ENCODE results near the gene NRM. TPM values are rescaled to one million over a fixed set of nuclear protein-coding genes. Genes with fewer than 3 reads are reported as not detected.

The NRM gene
- total RNA-seq, 1 experiment from 2014 or later, result 31.2 TPM

- no peak for TF ChIP-seq ZNF425 (CRISPR knock-in tag; conservative IDR thresholded peaks at IDR 0.05)
- no peak for TF ChIP-seq ZBTB21 (CRISPR knock-in tag; IDR thresholded peaks at IDR 0.05; ENCODE audit: borderline replicate concordance)
- TF ChIP-seq SMAD4 (CRISPR knock-in tag; IDR thresholded peaks at IDR 0.05), result 0 out of 2 replicates have a peak, but pooled peaks have one; percentile 25
- TF ChIP-seq ELF4 (CRISPR knock-in tag; IDR thresholded peaks at IDR 0.05; ENCODE audit: low read depth), result no peak
- peak; percentile 82 for TF ChIP-seq NFYB (CRISPR knock-in tag; conservative IDR thresholded peaks at IDR 0.05; ENCODE audit: low read depth)
- no peak for TF ChIP-seq SMAD3 (CRISPR knock-in tag; IDR thresholded peaks at IDR 0.05; ENCODE audit: borderline replicate concordance)
- peak; percentile 36; the same call in 1 of the 2 replicates for TF ChIP-seq EMX1 (CRISPR knock-in tag; IDR thresholded peaks at IDR 0.05)
- TF ChIP-seq FOXP1 (CRISPR knock-in tag; IDR thresholded peaks at IDR 0.05; ENCODE audit: borderline replicate concordance), result peak; percentile 87
- no peak for TF ChIP-seq ZNF121 (CRISPR knock-in tag; IDR thresholded peaks at IDR 0.05)
- TF ChIP-seq ZBTB43 (CRISPR knock-in tag; IDR thresholded peaks at IDR 0.05), result peak; percentile 70; the same call in 1 of the 2 replicates
- TF ChIP-seq OVOL2 (CRISPR knock-in tag; IDR thresholded peaks at IDR 0.05; ENCODE audit: borderline replicate concordance), result no peak
- no peak for TF ChIP-seq TEAD4 (CRISPR knock-in tag; IDR thresholded peaks at IDR 0.05)
- peak; percentile 91 for TF ChIP-seq FOXK1 (CRISPR knock-in tag; IDR thresholded peaks at IDR 0.05)
- TF ChIP-seq MAX (CRISPR knock-in tag; IDR thresholded peaks at IDR 0.05), result peak; percentile 81
- no peak for TF ChIP-seq RORB (CRISPR knock-in tag; IDR thresholded peaks at IDR 0.05)
- no peak for TF ChIP-seq GRHL2 (CRISPR knock-in tag; IDR thresholded peaks at IDR 0.05; ENCODE audit: insufficient replicate concordance, severe bottlenecking)
- no peak; the same call in 1 of the 2 replicates for TF ChIP-seq JUN (CRISPR knock-in tag; IDR thresholded peaks at IDR 0.05)
- peak; percentile 81 for TF ChIP-seq ZNF281 (CRISPR knock-in tag; IDR thresholded peaks at IDR 0.05)
- no peak for TF ChIP-seq TCF7 (CRISPR knock-in tag; IDR thresholded peaks at IDR 0.05; ENCODE audit: low read depth)
- no peak for TF ChIP-seq FOXJ3 (CRISPR knock-in tag; IDR thresholded peaks at IDR 0.05; ENCODE audit: borderline replicate concordance)
- TF ChIP-seq RELA (CRISPR knock-in tag; IDR thresholded peaks at IDR 0.05; ENCODE audit: borderline replicate concordance), result no peak
- TF ChIP-seq MYBL2 (CRISPR knock-in tag; IDR thresholded peaks at IDR 0.05), result peak; percentile 99
- TF ChIP-seq NR1H2 (CRISPR knock-in tag; IDR thresholded peaks at IDR 0.05), result no peak
- TF ChIP-seq ETV6 (CRISPR knock-in tag; IDR thresholded peaks at IDR 0.05), result peak; percentile 91
- no peak for TF ChIP-seq ZNF512 (CRISPR knock-in tag; IDR thresholded peaks at IDR 0.05; ENCODE audit: borderline replicate concordance)
- no peak for TF ChIP-seq MXD4 (CRISPR knock-in tag; IDR thresholded peaks at IDR 0.05; ENCODE audit: borderline replicate concordance)
- TF ChIP-seq TP53 (CRISPR knock-in tag; IDR thresholded peaks at IDR 0.05), result no peak
- no peak for TF ChIP-seq ZNF219 (CRISPR knock-in tag; IDR thresholded peaks at IDR 0.05; ENCODE audit: borderline replicate concordance)
- TF ChIP-seq CREM (CRISPR knock-in tag; IDR thresholded peaks at IDR 0.05), result peak; percentile 82; the same call in 1 of the 2 replicates
- TF ChIP-seq ZMAT4 (CRISPR knock-in tag; IDR thresholded peaks at IDR 0.05), result no peak
- no peak for TF ChIP-seq CBFB (CRISPR knock-in tag; IDR thresholded peaks at IDR 0.05; ENCODE audit: low read depth)
- TF ChIP-seq ATF3 (CRISPR knock-in tag; conservative IDR thresholded peaks at IDR 0.05), result no peak
Measured at GRCh38 chr6:30717129-30717844, 26.5 kb upstream of the NRM start, which contains the start of gene MDC1 (continued).

All from WTC11 (cell line).